HG03439 (cell line): ENCODE results near the gene AP3S1.
"Not testable (repeated sequence)": the region's sequence is repeated elsewhere in the genome, so short reads cannot be mapped to it uniquely, and the experiment has no call there.

Source experiments
- ATAC-seq: cut with Tn5 transposase; IDR thresholded peaks from one replicate; pipeline ENCODE4 v1.9.1; 2021; ENCODE audit warnings: mild to moderate bottlenecking, moderate library complexity; ENCODE audit not compliant: unreplicated experiment

Gene AP3S1

GRCh38 chr5:115859378-115859777, 17.6 kb downstream of the AP3S1 start:
- no peak for ATAC-seq

GRCh38 chr5:115869256-115869795, 27.6 kb downstream of the AP3S1 start:
- ATAC-seq = no peak

- ATAC-seq = no peak
Observed at GRCh38 chr5:115872447-115872846, 30.7 kb downstream of the AP3S1 start.

- ATAC-seq = no peak
Observed at GRCh38 chr5:115873392-115873791, 31.7 kb downstream of the AP3S1 start.

GRCh38 chr5:115875447-115875846, 33.7 kb downstream of the AP3S1 start:
- ATAC-seq = no peak

- not testable (repeated sequence) for ATAC-seq
Observed at GRCh38 chr5:115877342-115877741, 35.6 kb downstream of the AP3S1 start.

- not testable (repeated sequence) for ATAC-seq
Observed at GRCh38 chr5:115882434-115882833, 40.7 kb downstream of the AP3S1 start.

GRCh38 chr5:115884704-115885103, 43.0 kb downstream of the AP3S1 start:
- ATAC-seq = no peak

GRCh38 chr5:115885208-115885607, 43.5 kb downstream of the AP3S1 start:
- ATAC-seq = not testable (repeated sequence)

- no peak for ATAC-seq
Observed at GRCh38 chr5:115888027-115888426, 46.3 kb downstream of the AP3S1 start.

- no peak for ATAC-seq
Observed at GRCh38 chr5:115892021-115892420, 50.3 kb downstream of the AP3S1 start.

GRCh38 chr5:115894342-115894741, 52.6 kb downstream of the AP3S1 start:
- no peak for ATAC-seq

- no peak for ATAC-seq
Observed at GRCh38 chr5:115895821-115896220, 54.1 kb downstream of the AP3S1 start.

- ATAC-seq = no peak
Observed at GRCh38 chr5:115898656-115899055, 56.9 kb downstream of the AP3S1 start.

- ATAC-seq = no peak
Observed at GRCh38 chr5:115907177-115907576, 65.4 kb downstream of the AP3S1 start.

- not testable (repeated sequence) for ATAC-seq
Observed at GRCh38 chr5:115913623-115914400, 72.1 kb downstream of the AP3S1 start.

GRCh38 chr5:115920171-115920725, 78.5 kb downstream of the AP3S1 start:
- no peak for ATAC-seq

GRCh38 chr5:115928578-115929407, 87.1 kb downstream of the AP3S1 start:
- ATAC-seq = not testable (repeated sequence)

- not testable (repeated sequence) for ATAC-seq
Observed at GRCh38 chr5:115930171-115930570, 88.4 kb downstream of the AP3S1 start.

GRCh38 chr5:115930630-115931337, 89.0 kb downstream of the AP3S1 start:
- ATAC-seq = no peak

- ATAC-seq = no peak
Observed at GRCh38 chr5:115932991-115933390, 91.3 kb downstream of the AP3S1 start.
